ENCODE measurements around the gene CRCP. TPM values are rescaled to one million over a fixed set of nuclear protein-coding genes. Genes with fewer than 3 reads are reported as not detected.
"Not testable (repeated sequence)": the region's sequence is repeated elsewhere in the genome, so short reads cannot be mapped to it uniquely, and the experiment has no call there.

Gene CRCP
- total RNA-seq, 1 donor from 2014 or later = 29.0 TPM

- DNase-seq (ENCODE audit: extremely low spot score, unreplicated experiment) = no peak
- Mint-ChIP-seq H3K27me3 (no peaks in the 10 kb centered on the region), H3K4me1 (ENCODE audit: unreplicated experiment) (peaks cover 5% of the 10 kb centered on the region), H3K36me3 (no peaks in the 10 kb centered on the region), H3K9me3 (no peaks in the 10 kb centered on the region), H3K27ac (no peak overlapping the region), H3K4me3 (no peak overlapping the region)
- TF ChIP-seq, protein P1, sequence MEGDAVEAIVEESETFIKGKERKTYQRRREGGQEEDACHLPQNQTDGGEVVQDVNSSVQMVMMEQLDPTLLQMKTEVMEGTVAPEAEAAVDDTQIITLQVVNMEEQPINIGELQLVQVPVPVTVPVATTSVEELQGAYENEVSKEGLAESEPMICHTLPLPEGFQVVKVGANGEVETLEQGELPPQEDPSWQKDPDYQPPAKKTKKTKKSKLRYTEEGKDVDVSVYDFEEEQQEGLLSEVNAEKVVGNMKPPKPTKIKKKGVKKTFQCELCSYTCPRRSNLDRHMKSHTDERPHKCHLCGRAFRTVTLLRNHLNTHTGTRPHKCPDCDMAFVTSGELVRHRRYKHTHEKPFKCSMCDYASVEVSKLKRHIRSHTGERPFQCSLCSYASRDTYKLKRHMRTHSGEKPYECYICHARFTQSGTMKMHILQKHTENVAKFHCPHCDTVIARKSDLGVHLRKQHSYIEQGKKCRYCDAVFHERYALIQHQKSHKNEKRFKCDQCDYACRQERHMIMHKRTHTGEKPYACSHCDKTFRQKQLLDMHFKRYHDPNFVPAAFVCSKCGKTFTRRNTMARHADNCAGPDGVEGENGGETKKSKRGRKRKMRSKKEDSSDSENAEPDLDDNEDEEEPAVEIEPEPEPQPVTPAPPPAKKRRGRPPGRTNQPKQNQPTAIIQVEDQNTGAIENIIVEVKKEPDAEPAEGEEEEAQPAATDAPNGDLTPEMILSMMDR (conservative IDR thresholded peaks at IDR 0.05) = no peak
Observed at GRCh38 chr7:66170309-66171231, 55.9 kb downstream of the CRCP start.

- not testable (repeated sequence) for H3K4me1 Mint-ChIP-seq (ENCODE audit: unreplicated experiment); H3K4me3 Mint-ChIP-seq; H3K36me3 Mint-ChIP-seq; H3K27me3 Mint-ChIP-seq; DNase-seq (ENCODE audit: extremely low spot score, unreplicated experiment); H3K27ac Mint-ChIP-seq; H3K9me3 Mint-ChIP-seq
Observed at GRCh38 chr7:66172536-66173401, 58.1 kb downstream of the CRCP start.

GRCh38 chr7:66173856-66174255, 59.2 kb downstream of the CRCP start:
- no peak for DNase-seq (ENCODE audit: extremely low spot score, unreplicated experiment)
- TF ChIP-seq, protein P1 (conservative IDR thresholded peaks at IDR 0.05) = no peak
- Mint-ChIP-seq H3K4me1 (ENCODE audit: unreplicated experiment) (peaks cover 5% of the 10 kb centered on the region), H3K9me3 (no peaks in the 10 kb centered on the region), H3K36me3 (no peaks in the 10 kb centered on the region), H3K27me3 (no peaks in the 10 kb centered on the region), H3K4me3 (no peak overlapping the region), H3K27ac (no peak overlapping the region)

DNA sequence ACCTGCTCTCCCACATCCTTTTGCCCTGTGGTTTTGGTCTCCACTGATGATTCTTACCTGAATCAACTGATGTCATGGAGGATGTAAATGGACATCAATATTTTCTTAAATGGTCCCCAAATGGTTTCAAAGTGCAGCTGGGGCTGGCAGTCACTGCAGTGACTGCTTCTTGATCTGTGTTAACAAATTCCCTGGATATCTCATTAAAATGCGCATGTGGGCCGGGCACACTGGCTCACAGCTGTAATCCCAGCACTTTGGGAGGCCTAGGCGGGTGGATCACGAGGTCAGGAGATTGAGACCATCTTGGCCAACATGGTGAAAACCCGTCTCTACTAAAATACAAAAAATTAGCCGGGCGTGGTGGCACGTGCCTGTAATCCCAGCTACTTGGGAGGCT, 60.4 kb downstream of the CRCP start:
- not testable (repeated sequence) for H3K4me3 Mint-ChIP-seq; H3K9me3 Mint-ChIP-seq; H3K4me1 Mint-ChIP-seq (ENCODE audit: unreplicated experiment); DNase-seq (ENCODE audit: extremely low spot score, unreplicated experiment); H3K27me3 Mint-ChIP-seq; H3K27ac Mint-ChIP-seq; H3K36me3 Mint-ChIP-seq

DNA sequence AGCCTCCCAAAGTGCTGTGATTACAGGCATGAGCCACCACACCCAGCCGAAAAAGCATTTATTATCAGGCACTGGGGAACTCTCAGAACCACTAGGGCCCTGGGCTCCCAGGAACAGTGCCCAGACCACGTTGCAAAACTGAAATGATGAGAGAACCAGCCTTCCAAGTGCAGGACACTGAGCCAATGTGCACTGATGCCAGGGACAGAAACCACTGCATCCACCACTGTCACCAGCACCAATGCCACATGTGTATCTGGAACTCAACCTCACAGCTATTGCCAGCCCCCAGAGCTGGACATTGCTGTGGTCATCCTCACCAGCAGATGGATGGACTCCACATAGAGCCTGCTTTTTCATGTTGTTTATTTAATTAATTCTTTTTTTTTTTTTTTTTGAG, 62.3 kb downstream of the CRCP start:
- DNase-seq (ENCODE audit: extremely low spot score, unreplicated experiment) = no peak
- Mint-ChIP-seq H3K36me3 (no peaks in the 10 kb centered on the region), H3K9me3 (no peaks in the 10 kb centered on the region), H3K27me3 (no peaks in the 10 kb centered on the region), H3K4me1 (ENCODE audit: unreplicated experiment) (no peaks in the 10 kb centered on the region), H3K4me3 (no peak overlapping the region), H3K27ac (no peak overlapping the region)
- TF ChIP-seq, protein P1 (conservative IDR thresholded peaks at IDR 0.05) = no peak

GRCh38 chr7:66178258-66178657, 63.6 kb downstream of the CRCP start:
- TF ChIP-seq, protein P1 (conservative IDR thresholded peaks at IDR 0.05) = no peak
- Mint-ChIP-seq H3K36me3 (no peaks in the 10 kb centered on the region), H3K9me3 (no peaks in the 10 kb centered on the region), H3K27me3 (no peaks in the 10 kb centered on the region), H3K27ac (no peak overlapping the region), H3K4me1 (ENCODE audit: unreplicated experiment) (no peaks in the 10 kb centered on the region), H3K4me3 (no peak overlapping the region)
- no peak for DNase-seq (ENCODE audit: extremely low spot score, unreplicated experiment)

Measured in type B pancreatic cell (in vitro differentiated cells).